Panc1 (cell line): ENCODE data around the gene FBXO42. TPM values are rescaled to one million over a fixed set of nuclear protein-coding genes. Genes with fewer than 3 reads are reported as not detected.

Source experiments
- ATAC-seq: fragments of 200-7000 bp; cut with Tn5 transposase; 2 replicates; pipeline ENCODE4 v1.9.1; 2020; ENCODE audit warnings: mild to moderate bottlenecking, moderate library complexity
- BruUV-seq: library from RNA; stranded (reverse); fragments of 400-500 nt; replicated peaks from 2 replicates; lab custom pipeline; 2021; lab: Mats Ljungman, UMichigan
- CTCF ChIA-PET: fragments of 300-600 bp; sonication (Branson Sonifier 250); formaldehyde crosslinking; loops from one replicate; lab custom pipeline; 2022; ENCODE audit warnings: antibody characterized with exemption; lab: Charles Lee
- POLR2A ChIA-PET: fragments of 300-600 bp; sonication (Branson Sonifier 250); formaldehyde crosslinking; loops from one replicate; lab custom pipeline; 2022; ENCODE audit warnings: antibody characterized with exemption; lab: Charles Lee
- DNase-seq: peaks from one replicate; pipeline ENCODE4 v3.0.0-alpha.2; 2010; ENCODE audit warnings: low read depth, low spot score
- H3K27ac ChIP-seq: 2 replicates; pipeline ENCODE4 v1.5.1; 2011; ENCODE audit warnings: mild to moderate bottlenecking, low read length, inconsistent platforms
- H3K27me3 ChIP-seq: fragments of 200-500 bp; sonication (Bioruptor generic); 2 replicates; pipeline ENCODE4 v1.6.0; 2014; ENCODE audit warnings: low read length, inconsistent platforms; ENCODE audit not compliant: control insufficient read depth, insufficient read depth
- H3K36me3 ChIP-seq: fragments of 200-500 bp; sonication (Bioruptor generic); 2 replicates; pipeline ENCODE4 v1.5.1; 2014; ENCODE audit warnings: inconsistent platforms, mild to moderate bottlenecking, low read length, moderate library complexity; ENCODE audit not compliant: control insufficient read depth, insufficient read depth
- H3K4me1 ChIP-seq: 2 replicates; pipeline ENCODE4 v1.5.1; 2011; ENCODE audit warnings: inconsistent platforms, mild to moderate bottlenecking, low read length, moderate library complexity; ENCODE audit not compliant: control insufficient read depth, insufficient read depth
- H3K4me3 ChIP-seq, 2 experiments: 2 replicates each; pipeline ENCODE4 v1.5.1; 2011 to 2012; ENCODE audit warnings: low read depth in 2 of 2, low read length in 2 of 2, mild to moderate bottlenecking in 2 of 2, inconsistent platforms in 1 of 2, moderate library complexity in 1 of 2
- H3K9me3 ChIP-seq: fragments of 200-500 bp; sonication (Bioruptor generic); 2 replicates; pipeline ENCODE4 v1.5.1; 2014; ENCODE audit warnings: low read depth, mild to moderate bottlenecking, inconsistent platforms, low read length, moderate library complexity; ENCODE audit not compliant: control insufficient read depth, insufficient read depth
- POLR2AphosphoS5 ChIP-seq: IDR thresholded peaks from 2 replicates; pipeline ENCODE4 v1.6.1; 2012; ENCODE audit warnings: mild to moderate bottlenecking, low read depth, low read length, moderate library complexity
- SIN3A ChIP-seq: IDR thresholded peaks from 2 replicates; pipeline ENCODE4 v1.6.1; 2012; ENCODE audit warnings: low read depth, mild to moderate bottlenecking, low read length, moderate library complexity, borderline replicate concordance; ENCODE audit not compliant: insufficient read depth
- TCF7L2 ChIP-seq: IDR thresholded peaks from 2 replicates; pipeline ENCODE4 v1.6.1; 2011; ENCODE audit warnings: mild to moderate bottlenecking, low read depth, low read length, inconsistent platforms
- in situ Hi-C: cut with HindIII; loops from 2 replicates; pipeline ENCODE4 v1.10.0; 2016; ENCODE audit warnings: low sequenced_read_pairs, low pct_unique_long_range_greater_than_20kb
- intact Hi-C: fragments of 100-400 bp; cut with micrococcal nuclease; formaldehyde crosslinking; loops from one replicate; pipeline ENCODE4 v1.10.0; 2022; ENCODE audit not compliant: unreplicated experiment
- total RNA-seq: library from RNA; stranded (reverse); gene quantifications from one replicate; pipeline ENCODE4 v1.2.1, GENCODE V29; 2021; ENCODE audit not compliant: unreplicated experiment
- TF ChIP-seq, protein P1 (sequence below), 2 experiments: IDR thresholded peaks; 2 replicates each; pipeline ENCODE4 v1.6.1; 2011 to 2012; ENCODE audit warnings: low read depth in 2 of 2, control low read depth in 1 of 2, low read length in 1 of 2, mild to moderate bottlenecking in 1 of 2, moderate library complexity in 1 of 2; ENCODE audit not compliant: insufficient read depth in 1 of 2
- TF ChIP-seq, protein P2 (sequence below): fragments of 450-650 bp; IDR thresholded peaks from 2 replicates; pipeline ENCODE4 v1.5.1; 2017; ENCODE audit warnings: mild to moderate bottlenecking

Gene FBXO42
- total RNA-seq, 1 experiment from 2014 or later: 25.7 TPM

DNA sequence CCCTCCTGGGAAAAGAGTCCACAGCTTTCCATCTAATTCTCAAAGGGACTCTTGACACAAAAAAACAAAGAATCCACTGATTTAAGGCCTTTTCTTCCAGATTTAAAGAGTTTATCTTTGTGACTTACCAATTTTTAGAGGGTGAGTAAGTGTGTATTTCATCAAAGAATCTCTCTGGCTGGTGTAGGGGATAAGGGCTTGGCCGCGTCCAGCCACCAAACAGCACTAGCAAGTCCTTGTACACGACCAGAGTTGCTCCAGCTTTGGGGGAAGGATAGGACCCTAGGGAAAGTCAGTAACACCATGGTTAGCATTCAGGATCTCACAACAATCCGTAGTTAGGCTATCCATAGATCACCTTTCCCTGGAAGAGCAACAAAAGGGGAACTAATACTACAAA is 95.8 kb downstream of the FBXO42 start:
- no TSS peak for BruUV-seq
- TF ChIP-seq, protein P1, sequence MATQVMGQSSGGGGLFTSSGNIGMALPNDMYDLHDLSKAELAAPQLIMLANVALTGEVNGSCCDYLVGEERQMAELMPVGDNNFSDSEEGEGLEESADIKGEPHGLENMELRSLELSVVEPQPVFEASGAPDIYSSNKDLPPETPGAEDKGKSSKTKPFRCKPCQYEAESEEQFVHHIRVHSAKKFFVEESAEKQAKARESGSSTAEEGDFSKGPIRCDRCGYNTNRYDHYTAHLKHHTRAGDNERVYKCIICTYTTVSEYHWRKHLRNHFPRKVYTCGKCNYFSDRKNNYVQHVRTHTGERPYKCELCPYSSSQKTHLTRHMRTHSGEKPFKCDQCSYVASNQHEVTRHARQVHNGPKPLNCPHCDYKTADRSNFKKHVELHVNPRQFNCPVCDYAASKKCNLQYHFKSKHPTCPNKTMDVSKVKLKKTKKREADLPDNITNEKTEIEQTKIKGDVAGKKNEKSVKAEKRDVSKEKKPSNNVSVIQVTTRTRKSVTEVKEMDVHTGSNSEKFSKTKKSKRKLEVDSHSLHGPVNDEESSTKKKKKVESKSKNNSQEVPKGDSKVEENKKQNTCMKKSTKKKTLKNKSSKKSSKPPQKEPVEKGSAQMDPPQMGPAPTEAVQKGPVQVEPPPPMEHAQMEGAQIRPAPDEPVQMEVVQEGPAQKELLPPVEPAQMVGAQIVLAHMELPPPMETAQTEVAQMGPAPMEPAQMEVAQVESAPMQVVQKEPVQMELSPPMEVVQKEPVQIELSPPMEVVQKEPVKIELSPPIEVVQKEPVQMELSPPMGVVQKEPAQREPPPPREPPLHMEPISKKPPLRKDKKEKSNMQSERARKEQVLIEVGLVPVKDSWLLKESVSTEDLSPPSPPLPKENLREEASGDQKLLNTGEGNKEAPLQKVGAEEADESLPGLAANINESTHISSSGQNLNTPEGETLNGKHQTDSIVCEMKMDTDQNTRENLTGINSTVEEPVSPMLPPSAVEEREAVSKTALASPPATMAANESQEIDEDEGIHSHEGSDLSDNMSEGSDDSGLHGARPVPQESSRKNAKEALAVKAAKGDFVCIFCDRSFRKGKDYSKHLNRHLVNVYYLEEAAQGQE (IDR thresholded peaks at IDR 0.05; ENCODE audit: insufficient read depth in 1 of 2, low read depth in 2 of 2, low read length in 1 of 2): no peak
- no peak for TF ChIP-seq SIN3A
- no peak for TF ChIP-seq TCF7L2
- TF ChIP-seq, protein P2, sequence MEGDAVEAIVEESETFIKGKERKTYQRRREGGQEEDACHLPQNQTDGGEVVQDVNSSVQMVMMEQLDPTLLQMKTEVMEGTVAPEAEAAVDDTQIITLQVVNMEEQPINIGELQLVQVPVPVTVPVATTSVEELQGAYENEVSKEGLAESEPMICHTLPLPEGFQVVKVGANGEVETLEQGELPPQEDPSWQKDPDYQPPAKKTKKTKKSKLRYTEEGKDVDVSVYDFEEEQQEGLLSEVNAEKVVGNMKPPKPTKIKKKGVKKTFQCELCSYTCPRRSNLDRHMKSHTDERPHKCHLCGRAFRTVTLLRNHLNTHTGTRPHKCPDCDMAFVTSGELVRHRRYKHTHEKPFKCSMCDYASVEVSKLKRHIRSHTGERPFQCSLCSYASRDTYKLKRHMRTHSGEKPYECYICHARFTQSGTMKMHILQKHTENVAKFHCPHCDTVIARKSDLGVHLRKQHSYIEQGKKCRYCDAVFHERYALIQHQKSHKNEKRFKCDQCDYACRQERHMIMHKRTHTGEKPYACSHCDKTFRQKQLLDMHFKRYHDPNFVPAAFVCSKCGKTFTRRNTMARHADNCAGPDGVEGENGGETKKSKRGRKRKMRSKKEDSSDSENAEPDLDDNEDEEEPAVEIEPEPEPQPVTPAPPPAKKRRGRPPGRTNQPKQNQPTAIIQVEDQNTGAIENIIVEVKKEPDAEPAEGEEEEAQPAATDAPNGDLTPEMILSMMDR: no peak
- no peak for TF ChIP-seq POLR2AphosphoS5
- H3K4me3 ChIP-seq: no peak overlapping the region
- no peaks in the 10 kb centered on the region for H3K9me3 ChIP-seq
- H3K27me3 ChIP-seq: no peaks in the 10 kb centered on the region
- peaks cover 8% of the 10 kb centered on the region; the same call in 1 of the 2 replicates for H3K36me3 ChIP-seq
- intact Hi-C loops (no loop called here), in situ Hi-C loops (no loop called here)
- no peak for ATAC-seq
- no peaks in the 10 kb centered on the region for H3K4me1 ChIP-seq
- POLR2A ChIA-PET: no interaction called here
- CTCF ChIA-PET: no interaction called here
- DNase-seq: no peak
- H3K27ac ChIP-seq: no peak overlapping the region

DNA sequence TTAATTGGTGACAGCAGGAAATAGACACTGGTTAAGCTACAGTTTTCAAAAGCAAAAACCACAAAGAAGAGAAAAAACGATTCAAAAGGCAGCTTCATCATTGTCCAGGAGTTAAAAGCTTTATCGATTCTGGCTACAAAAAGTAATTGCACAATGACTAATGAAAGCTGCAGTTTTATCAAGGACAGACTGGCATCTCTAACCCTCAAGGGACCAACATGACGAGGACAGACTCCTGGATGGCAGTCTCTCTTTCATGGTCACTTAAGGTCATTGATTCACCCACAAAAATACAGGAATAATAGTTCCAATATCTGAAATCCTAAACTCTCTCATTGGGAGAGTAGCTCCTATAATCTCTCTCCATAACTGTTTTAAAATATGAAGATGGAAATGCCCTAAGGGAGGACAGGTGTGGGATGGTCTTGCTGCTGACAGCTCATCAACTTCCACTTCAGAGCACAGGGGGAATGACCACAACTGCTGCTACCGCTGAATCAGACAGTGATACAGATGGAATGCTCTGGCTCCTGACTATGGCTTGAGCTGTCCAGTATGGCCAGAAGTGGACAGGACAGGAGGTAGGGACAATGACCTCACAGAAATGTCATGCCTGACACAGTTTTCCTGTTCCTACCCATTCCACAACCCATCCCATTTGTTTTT is 97.9 kb downstream of the FBXO42 start:
- POLR2A ChIA-PET: interaction anchor here (0.6 kb wide), 2 partner anchors 99 to 105 kb away, joined by 3 read pairs; no protein-coding TSS in a partner anchor
- H3K27ac ChIP-seq: no peak overlapping the region
- BruUV-seq: no TSS peak

More for the DNA sequence above, 97.9 kb downstream of the FBXO42 start:
- DNase-seq (no peak), ATAC-seq (no peak)
- no peaks in the 10 kb centered on the region for H3K9me3 ChIP-seq
- TF ChIP-seq POLR2AphosphoS5: no peak
- no peak for TF ChIP-seq TCF7L2
- TF ChIP-seq, protein P1 (IDR thresholded peaks at IDR 0.05; ENCODE audit: insufficient read depth in 1 of 2, low read depth in 2 of 2, low read length in 1 of 2): no peak
- no peak for TF ChIP-seq SIN3A
- TF ChIP-seq, protein P2: no peak
- no peak overlapping the region for H3K4me3 ChIP-seq
- no peaks in the 10 kb centered on the region for H3K27me3 ChIP-seq
- peaks cover 13% of the 10 kb centered on the region for H3K36me3 ChIP-seq
- intact Hi-C loops (no loop called here), in situ Hi-C loops (no loop called here)
- no peaks in the 10 kb centered on the region; the same call in 1 of the 2 replicates for H3K4me1 ChIP-seq
- CTCF ChIA-PET: no interaction called here
